Esophagus muscularis mucosa (tissue), 4 donors: ENCODE results near the gene CDH26.

ENCODE experiments used
- EP300 ChIP-seq: sonication (generic); formaldehyde crosslinking; IDR thresholded peaks from one replicate; pipeline ENCODE4 v1.6.1; 2017; ENCODE audit warnings: antibody characterized with exemption
- POLR2A ChIP-seq: fragments of 450-650 bp; IDR thresholded peaks from one replicate; pipeline ENCODE4 v1.6.1; 2017; ENCODE audit warnings: antibody characterized with exemption, moderate library complexity, mild to moderate bottlenecking, low read depth
- POLR2AphosphoS5 ChIP-seq, 2 donors: sonication (generic); formaldehyde crosslinking; IDR thresholded peaks; one replicate each; pipeline ENCODE4 v1.6.1; 2017; ENCODE audit warnings: antibody characterized with exemption in 2 of 2
- TF ChIP-seq, protein P1 (sequence below), 3 experiments: fragments of 200-600 bp in 2 of 3; fragments of 450-650 bp in 1 of 3; sonication (generic) in 2 of 3; IDR thresholded peaks; one replicate each; pipeline ENCODE4 v1.5.1; 2017 to 2019; ENCODE audit warnings: antibody characterized with exemption in 3 of 3, mild to moderate bottlenecking in 2 of 3, moderate library complexity in 1 of 3

DNA sequence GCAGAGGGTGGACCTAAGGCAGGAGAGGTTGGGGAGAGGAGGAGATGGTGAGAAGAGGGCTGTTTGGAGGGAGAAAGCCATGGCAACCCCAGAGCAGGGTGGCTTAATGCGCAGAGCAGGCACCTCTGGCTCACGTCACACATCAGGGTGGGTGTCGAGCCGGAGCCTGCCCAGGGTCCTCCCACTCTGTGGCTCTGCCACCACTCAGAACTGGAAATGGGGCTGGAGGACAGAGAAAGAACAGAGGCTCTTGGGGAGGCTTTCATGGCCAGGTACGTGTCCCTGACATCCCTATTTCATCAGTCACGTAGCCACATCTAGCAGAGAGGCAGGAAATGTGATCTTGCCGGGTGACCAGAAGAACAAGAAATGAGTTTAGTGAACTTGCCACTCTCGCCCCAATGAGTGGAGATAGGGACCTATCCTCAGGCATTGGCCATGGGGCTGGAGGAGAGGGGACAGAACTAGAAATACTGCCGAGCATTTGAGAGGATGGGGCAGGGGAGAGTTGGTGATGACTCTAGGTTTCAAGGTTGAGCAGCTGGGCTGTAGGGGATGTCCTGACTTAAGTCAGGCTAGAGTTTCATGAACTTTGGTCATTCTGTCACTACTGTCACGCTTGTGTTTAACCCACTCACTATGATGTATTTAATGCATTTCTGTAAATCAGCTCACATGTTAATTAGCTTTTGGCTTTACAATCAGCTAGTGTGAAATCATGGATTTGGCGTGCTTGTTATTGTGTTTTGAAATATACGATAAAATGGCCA lies 52.7 kb downstream of the CDH26 start:
- TF ChIP-seq, protein P1, sequence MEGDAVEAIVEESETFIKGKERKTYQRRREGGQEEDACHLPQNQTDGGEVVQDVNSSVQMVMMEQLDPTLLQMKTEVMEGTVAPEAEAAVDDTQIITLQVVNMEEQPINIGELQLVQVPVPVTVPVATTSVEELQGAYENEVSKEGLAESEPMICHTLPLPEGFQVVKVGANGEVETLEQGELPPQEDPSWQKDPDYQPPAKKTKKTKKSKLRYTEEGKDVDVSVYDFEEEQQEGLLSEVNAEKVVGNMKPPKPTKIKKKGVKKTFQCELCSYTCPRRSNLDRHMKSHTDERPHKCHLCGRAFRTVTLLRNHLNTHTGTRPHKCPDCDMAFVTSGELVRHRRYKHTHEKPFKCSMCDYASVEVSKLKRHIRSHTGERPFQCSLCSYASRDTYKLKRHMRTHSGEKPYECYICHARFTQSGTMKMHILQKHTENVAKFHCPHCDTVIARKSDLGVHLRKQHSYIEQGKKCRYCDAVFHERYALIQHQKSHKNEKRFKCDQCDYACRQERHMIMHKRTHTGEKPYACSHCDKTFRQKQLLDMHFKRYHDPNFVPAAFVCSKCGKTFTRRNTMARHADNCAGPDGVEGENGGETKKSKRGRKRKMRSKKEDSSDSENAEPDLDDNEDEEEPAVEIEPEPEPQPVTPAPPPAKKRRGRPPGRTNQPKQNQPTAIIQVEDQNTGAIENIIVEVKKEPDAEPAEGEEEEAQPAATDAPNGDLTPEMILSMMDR (IDR thresholded peaks at IDR 0.05), result no peak
- no peak for TF ChIP-seq POLR2AphosphoS5 (IDR thresholded peaks at IDR 0.05)
- no peak for TF ChIP-seq POLR2A
- no peak for TF ChIP-seq EP300
